ENCODE results near the gene GGNBP2. TPM values are rescaled to one million over a fixed set of nuclear protein-coding genes. Genes with fewer than 3 reads are reported as not detected.

The GGNBP2 gene
- total and polyA plus RNA-seq, 7 donors = 29.2 to 54.4 (median 40.0) TPM

DNA sequence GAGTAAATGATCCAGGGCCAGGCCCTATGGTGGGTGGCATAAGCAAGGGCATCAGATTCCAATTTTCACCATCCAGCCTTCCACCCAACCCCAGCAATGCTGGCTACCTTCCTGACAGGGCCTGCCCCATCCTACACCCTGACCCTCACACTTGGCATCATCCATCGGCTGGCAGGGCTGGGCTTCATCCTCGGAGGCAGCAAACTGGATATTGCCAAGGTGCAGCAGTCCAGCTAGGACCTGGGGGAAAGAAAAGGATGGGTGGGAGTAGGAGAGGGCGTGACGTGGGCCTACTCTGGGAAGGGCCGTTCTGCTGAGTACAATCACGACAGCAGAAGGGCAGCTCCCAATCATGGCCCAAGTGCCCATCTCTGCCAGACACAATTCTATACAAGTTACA is 33.5 kb upstream of the GGNBP2 start:
- WGBS, 3 donors = 81 to 90% (median 90%) methylated on average over 6 of the region's 6 CpGs
- no peaks in the 10 kb centered on the region for H3K4me1 ChIP-seq
- peaks cover 3 to 86% of the 10 kb centered on the region in 2 donors for H3K36me3 ChIP-seq (ENCODE audit: insufficient read depth in 1 of 2, low read depth in 1 of 2)
- DNase-seq (no peak), ATAC-seq (no peak)
- no peak overlapping the region for H3K4me3 ChIP-seq
- TF ChIP-seq, protein P1, sequence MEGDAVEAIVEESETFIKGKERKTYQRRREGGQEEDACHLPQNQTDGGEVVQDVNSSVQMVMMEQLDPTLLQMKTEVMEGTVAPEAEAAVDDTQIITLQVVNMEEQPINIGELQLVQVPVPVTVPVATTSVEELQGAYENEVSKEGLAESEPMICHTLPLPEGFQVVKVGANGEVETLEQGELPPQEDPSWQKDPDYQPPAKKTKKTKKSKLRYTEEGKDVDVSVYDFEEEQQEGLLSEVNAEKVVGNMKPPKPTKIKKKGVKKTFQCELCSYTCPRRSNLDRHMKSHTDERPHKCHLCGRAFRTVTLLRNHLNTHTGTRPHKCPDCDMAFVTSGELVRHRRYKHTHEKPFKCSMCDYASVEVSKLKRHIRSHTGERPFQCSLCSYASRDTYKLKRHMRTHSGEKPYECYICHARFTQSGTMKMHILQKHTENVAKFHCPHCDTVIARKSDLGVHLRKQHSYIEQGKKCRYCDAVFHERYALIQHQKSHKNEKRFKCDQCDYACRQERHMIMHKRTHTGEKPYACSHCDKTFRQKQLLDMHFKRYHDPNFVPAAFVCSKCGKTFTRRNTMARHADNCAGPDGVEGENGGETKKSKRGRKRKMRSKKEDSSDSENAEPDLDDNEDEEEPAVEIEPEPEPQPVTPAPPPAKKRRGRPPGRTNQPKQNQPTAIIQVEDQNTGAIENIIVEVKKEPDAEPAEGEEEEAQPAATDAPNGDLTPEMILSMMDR (IDR thresholded peaks at IDR 0.05) = no peak
- intact Hi-C loops (cut with DNase I) = no loop called here
- no peaks in the 10 kb centered on the region for H3K27me3 ChIP-seq (ENCODE audit: insufficient read depth in 3 of 3, low read length in 2 of 3)
- no peak overlapping the region for H3K27ac ChIP-seq
- H3K9me3 ChIP-seq = no peaks in the 10 kb centered on the region

DNA sequence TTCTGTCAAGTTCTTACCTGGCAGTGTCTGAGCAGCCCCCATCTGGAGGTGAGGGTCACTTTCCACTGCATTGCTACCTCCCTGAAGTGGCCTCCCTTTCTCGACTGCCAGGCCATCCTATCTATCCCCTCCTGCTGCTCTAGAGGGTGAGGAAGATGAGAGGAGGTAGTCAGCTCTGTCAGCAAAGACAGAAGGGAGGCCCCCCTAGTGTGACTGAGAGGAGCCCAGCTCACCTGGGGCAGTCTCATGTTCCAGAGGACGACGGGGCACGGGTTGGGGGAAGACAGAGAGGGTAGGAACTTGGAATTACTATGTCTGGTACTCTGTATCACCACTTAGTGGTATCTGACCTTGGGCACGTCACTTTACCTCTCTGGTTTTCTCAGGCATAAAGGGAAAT is 32.1 kb upstream of the GGNBP2 start:
- Histone ChIP-seq H3K36me3 (ENCODE audit: insufficient read depth in 1 of 2, low read depth in 1 of 2) (peaks cover 3 to 86% of the 10 kb centered on the region in 2 donors), H3K27ac (no peak overlapping the region), H3K27me3 (ENCODE audit: insufficient read depth in 3 of 3, low read length in 2 of 3) (no peaks in the 10 kb centered on the region), H3K4me3 (no peak overlapping the region), H3K9me3 (no peaks in the 10 kb centered on the region), H3K4me1 (no peaks in the 10 kb centered on the region)
- WGBS, 3 donors = 88 to 94% (median 92%) methylated on average over 5 of the region's 5 CpGs
- ATAC-seq (no peak), DNase-seq (no peak)
- TF ChIP-seq, protein P1 (IDR thresholded peaks at IDR 0.05) = no peak
- intact Hi-C loops (cut with DNase I) = no loop called here

DNA sequence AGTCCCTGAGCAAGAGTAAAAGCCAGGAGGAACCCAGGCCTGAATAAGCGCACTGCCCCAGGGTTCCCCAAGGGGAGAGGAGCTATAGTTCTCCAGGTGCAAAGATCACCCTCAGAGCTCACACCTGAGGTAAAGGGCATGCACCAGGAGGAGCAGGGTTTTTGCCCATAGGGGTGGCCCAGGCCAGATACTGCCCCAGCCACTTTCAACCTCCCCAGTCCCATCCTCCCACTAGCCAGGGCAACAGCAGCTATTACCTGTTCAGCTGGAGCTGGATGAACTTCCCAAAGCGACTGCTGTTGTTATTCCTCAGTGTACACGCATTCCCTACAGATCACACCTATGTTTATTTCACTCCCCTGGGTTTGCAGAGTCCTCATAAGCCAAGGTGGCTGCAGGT is 29.9 kb upstream of the GGNBP2 start:
- H3K4me1 ChIP-seq = no peaks in the 10 kb centered on the region
- H3K4me3 ChIP-seq = no peak overlapping the region
- H3K9me3 ChIP-seq = no peaks in the 10 kb centered on the region
- intact Hi-C loops (cut with DNase I) = no loop called here
- no peak for ATAC-seq
- WGBS, 3 donors = 87 to 100% (median 97%) methylated on average over 3 of the region's 3 CpGs
- H3K27ac ChIP-seq = no peak overlapping the region
- TF ChIP-seq, protein P1 (IDR thresholded peaks at IDR 0.05) = no peak
- DNase-seq = no peak
- peaks cover 0 to 77% of the 10 kb centered on the region in 2 donors for H3K36me3 ChIP-seq (ENCODE audit: insufficient read depth in 1 of 2, low read depth in 1 of 2)
- no peaks in the 10 kb centered on the region for H3K27me3 ChIP-seq (ENCODE audit: insufficient read depth in 3 of 3, low read length in 2 of 3)

DNA sequence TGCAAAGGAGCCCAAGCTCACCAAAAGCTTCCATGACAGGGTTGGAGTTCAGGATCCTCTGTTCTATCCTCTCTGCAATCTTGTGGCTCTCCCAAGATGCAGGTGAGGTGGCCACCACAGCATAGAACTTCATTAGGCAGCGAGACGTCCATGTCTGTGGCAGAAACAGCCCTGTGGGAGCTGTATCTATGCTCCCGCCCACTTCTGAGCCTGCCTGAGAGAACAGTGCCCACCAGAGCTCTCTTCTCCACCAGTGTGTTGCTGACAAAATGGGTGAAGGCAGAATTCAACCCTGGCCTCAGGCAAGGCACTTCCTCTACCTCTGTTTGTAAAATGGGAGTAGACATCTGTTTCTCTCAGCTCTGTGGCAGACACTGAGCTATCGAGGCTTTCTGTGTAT is 28.9 kb upstream of the GGNBP2 start:
- Histone ChIP-seq H3K27me3 (ENCODE audit: insufficient read depth in 3 of 3, low read length in 2 of 3) (no peaks in the 10 kb centered on the region), H3K36me3 (ENCODE audit: insufficient read depth in 1 of 2, low read depth in 1 of 2) (peaks cover 0 to 79% of the 10 kb centered on the region in 2 donors), H3K9me3 (no peaks in the 10 kb centered on the region), H3K4me1 (no peaks in the 10 kb centered on the region), H3K27ac (no peak overlapping the region), H3K4me3 (no peak overlapping the region)
- no peak for DNase-seq
- ATAC-seq = no peak
- WGBS, 3 donors = 87 to 90% (median 89%) methylated on average over 4 of the region's 4 CpGs
- intact Hi-C loops (cut with DNase I) = no loop called here
- TF ChIP-seq, protein P1 (IDR thresholded peaks at IDR 0.05) = no peak

DNA sequence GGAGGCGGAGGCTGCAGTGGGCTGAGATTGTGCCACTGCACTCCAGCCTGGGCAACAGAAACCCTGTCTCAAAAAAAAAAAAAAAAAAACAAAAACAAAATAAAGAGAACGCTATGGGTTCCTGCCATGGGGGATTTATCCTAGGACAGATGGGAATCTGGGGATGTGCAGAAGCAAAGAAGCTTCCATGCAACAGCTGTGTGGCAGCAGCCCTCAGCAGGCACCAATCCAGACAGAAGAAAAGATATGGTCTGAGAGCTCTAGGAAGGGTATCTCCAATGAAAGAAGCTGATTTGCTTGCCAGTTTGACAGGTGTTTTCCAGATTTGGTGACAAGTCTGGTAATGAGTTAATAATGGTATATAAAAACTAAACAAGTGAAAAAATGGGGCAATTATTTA is 21.6 kb upstream of the GGNBP2 start:
- no peak overlapping the region for H3K27ac ChIP-seq
- 51 to 67% (median 66%) methylated on average over 2 of the region's 2 CpGs for WGBS, 3 donors
- H3K27me3 ChIP-seq (ENCODE audit: insufficient read depth in 3 of 3, low read length in 2 of 3) = no peaks in the 10 kb centered on the region
- ATAC-seq (no peak), DNase-seq (no peak)
- no peaks in the 10 kb centered on the region for H3K4me1 ChIP-seq
- TF ChIP-seq, protein P1 (IDR thresholded peaks at IDR 0.05) = no peak
- no peak overlapping the region for H3K4me3 ChIP-seq
- H3K36me3 ChIP-seq (ENCODE audit: insufficient read depth in 1 of 2, low read depth in 1 of 2) = peaks cover 11 to 93% of the 10 kb centered on the region in 2 donors
- no peaks in the 10 kb centered on the region for H3K9me3 ChIP-seq
- intact Hi-C loops (cut with DNase I) = no loop called here
